Testis (tissue), 2 donors: ENCODE results near the gene GTF2I.

Experiments
- POLR2A ChIP-seq: fragments of 450-650 bp; IDR thresholded peaks from one replicate; pipeline ENCODE4 v1.6.1; 2017; ENCODE audit warnings: antibody characterized with exemption, mild to moderate bottlenecking, moderate library complexity
- TF ChIP-seq, protein P1 (sequence below), 3 experiments: fragments of 450-650 bp in 2 of 3; fragments of 200-600 bp in 1 of 3; sonication (generic) in 1 of 3; IDR thresholded peaks; one replicate each; pipeline ENCODE4 v1.5.1; 2016 to 2019; ENCODE audit warnings: antibody characterized with exemption in 3 of 3, mild to moderate bottlenecking in 2 of 3, moderate library complexity in 1 of 3

DNA sequence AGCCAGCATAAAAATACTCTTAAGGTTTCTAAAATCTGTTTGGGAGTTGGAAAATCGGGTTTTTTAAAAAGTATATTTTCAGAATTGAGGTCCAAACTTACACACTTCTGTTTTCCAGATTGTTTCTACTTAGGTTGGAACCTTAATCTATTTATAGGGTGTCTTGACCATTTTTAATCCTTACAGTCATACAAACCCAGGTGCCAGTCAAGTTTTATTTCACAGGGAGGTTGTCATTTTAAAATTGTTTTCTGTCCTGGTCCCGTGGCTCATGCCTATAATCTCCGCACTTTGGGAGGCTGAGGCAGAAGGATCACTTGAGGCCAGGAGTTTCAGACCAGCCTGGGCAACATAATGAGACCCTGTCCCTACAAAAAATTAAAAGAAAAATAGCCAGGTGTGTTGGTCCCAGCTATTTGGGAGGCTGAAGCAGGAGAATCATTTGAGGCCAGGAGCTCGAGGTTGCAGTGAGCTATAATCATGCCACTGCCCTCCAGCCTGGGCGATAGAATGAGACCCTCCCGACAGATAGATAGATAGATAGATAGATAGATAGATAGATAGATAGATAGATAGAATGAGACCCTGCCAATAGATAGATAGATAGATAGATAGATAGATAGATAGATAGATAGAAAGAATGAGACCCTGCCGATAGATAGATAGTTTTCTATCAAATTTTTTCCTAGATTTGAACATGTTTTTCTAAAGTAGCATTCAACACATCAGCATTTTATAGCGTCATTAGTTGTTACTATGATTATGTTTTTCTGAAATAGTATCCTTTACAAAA lies 69.0 kb downstream of the GTF2I start:
- TF ChIP-seq, protein P1, sequence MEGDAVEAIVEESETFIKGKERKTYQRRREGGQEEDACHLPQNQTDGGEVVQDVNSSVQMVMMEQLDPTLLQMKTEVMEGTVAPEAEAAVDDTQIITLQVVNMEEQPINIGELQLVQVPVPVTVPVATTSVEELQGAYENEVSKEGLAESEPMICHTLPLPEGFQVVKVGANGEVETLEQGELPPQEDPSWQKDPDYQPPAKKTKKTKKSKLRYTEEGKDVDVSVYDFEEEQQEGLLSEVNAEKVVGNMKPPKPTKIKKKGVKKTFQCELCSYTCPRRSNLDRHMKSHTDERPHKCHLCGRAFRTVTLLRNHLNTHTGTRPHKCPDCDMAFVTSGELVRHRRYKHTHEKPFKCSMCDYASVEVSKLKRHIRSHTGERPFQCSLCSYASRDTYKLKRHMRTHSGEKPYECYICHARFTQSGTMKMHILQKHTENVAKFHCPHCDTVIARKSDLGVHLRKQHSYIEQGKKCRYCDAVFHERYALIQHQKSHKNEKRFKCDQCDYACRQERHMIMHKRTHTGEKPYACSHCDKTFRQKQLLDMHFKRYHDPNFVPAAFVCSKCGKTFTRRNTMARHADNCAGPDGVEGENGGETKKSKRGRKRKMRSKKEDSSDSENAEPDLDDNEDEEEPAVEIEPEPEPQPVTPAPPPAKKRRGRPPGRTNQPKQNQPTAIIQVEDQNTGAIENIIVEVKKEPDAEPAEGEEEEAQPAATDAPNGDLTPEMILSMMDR (IDR thresholded peaks at IDR 0.05): no peak
- TF ChIP-seq POLR2A: no peak
